ENCODE measurements around the gene ZRANB3. TPM values are rescaled to one million over a fixed set of nuclear protein-coding genes. Genes with fewer than 3 reads are reported as not detected.
"Not testable (repeated sequence)": the region's sequence is repeated elsewhere in the genome, so short reads cannot be mapped to it uniquely, and the experiment has no call there.

The ZRANB3 gene
- total and polyA plus RNA-seq, 2 experiments from 2014 or later, result 10.5 to 16.8 TPM

GRCh38 chr2:135089597-135089996 is 441.4 kb downstream of the ZRANB3 start:
- peaks cover 14% of the 10 kb centered on the region for H3K36me3 Mint-ChIP-seq (ENCODE audit: low read depth)
- not testable (repeated sequence) for H3K36me3 ChIP-seq (ENCODE audit: insufficient read depth); H3F3A ChIP-seq (replicated peaks; ENCODE audit: low read depth); H3K27me3 Mint-ChIP-seq (ENCODE audit: insufficient read depth, low read depth, poor library complexity); H3K4me1 ChIP-seq (ENCODE audit: insufficient read depth); H3K4me3 ChIP-seq; H3K27ac ChIP-seq (ENCODE audit: low read depth); H3K9me2 ChIP-seq (ENCODE audit: insufficient read depth); H3K4me3 Mint-ChIP-seq; ATAC-seq; H3K27ac Mint-ChIP-seq; DNase-seq (ENCODE audit: low spot score); H3K4me2 ChIP-seq; H3K27me3 ChIP-seq (ENCODE audit: insufficient read depth); H4K20me1 ChIP-seq (replicated peaks; ENCODE audit: insufficient read depth); H2AFZ ChIP-seq; H3K9me3 Mint-ChIP-seq; H3K4me1 Mint-ChIP-seq
- H3K79me2 ChIP-seq (replicated peaks; ENCODE audit: insufficient read depth), result peaks cover 40% of the 10 kb centered on the region

Small RNA genes within 50 kb of the gene (small RNA-seq; reads per million reads assigned to genes)
- gene SNORA40B (ENCODE audit: low replicate concordance), result 0.17 reads per million

Other genes with a start within 250 kb of the ZRANB3 start
- 63.1 and 65.2 TPM in 2 replicates for gene R3HDM1, start 266 bp upstream of the ZRANB3 start, total RNA-seq (2014; rRNA removed; shearing (Covaris generic))
- 87.6 and 88.8 TPM in 2 replicates for gene R3HDM1, start 266 bp upstream of the ZRANB3 start, polyA plus RNA-seq (2016; fragmentation: Nextera tagmentation; extraction: Ambion mirVana)
- gene UBXN4, start 210.6 kb upstream of the ZRANB3 start, total RNA-seq (2014; rRNA removed; shearing (Covaris generic)), result 57.6 and 62.0 TPM in 2 replicates
- gene UBXN4, start 210.6 kb upstream of the ZRANB3 start, polyA plus RNA-seq (2016; fragmentation: Nextera tagmentation; extraction: Ambion mirVana), result 160 and 226 TPM in 2 replicates

All from GM23338 (cell line).